H9 (cell line): ENCODE data around the gene PEA15. TPM values are rescaled to one million over a fixed set of nuclear protein-coding genes. Genes with fewer than 3 reads are reported as not detected.

Source experiments
- DNase-seq: peaks from one replicate; pipeline ENCODE4 v3.0.0-alpha.2; 2017
- H2AFZ ChIP-seq: one replicate; pipeline ENCODE4 v1.6.1; 2013; ENCODE audit warnings: mild to moderate bottlenecking, low read length, control low read depth, moderate library complexity
- H2AK5ac ChIP-seq: 2 replicates; pipeline ENCODE4 v1.6.1; 2013; ENCODE audit warnings: low read length, control low read depth, mixed read lengths; ENCODE audit not compliant: insufficient read length
- H2BK120ac ChIP-seq: one replicate; pipeline ENCODE4 v1.6.1; 2013; ENCODE audit warnings: low read depth, mild to moderate bottlenecking, low read length, control low read depth, inconsistent platforms; ENCODE audit not compliant: poor library complexity, severe bottlenecking
- H2BK12ac ChIP-seq: 2 replicates; pipeline ENCODE4 v1.6.1; 2013; ENCODE audit warnings: low read length, control low read depth, mixed read lengths, low read depth; ENCODE audit not compliant: insufficient read length
- H2BK15ac ChIP-seq: 2 replicates; pipeline ENCODE4 v1.6.1; 2013; ENCODE audit warnings: low read depth, low read length, control low read depth
- H2BK20ac ChIP-seq: one replicate; pipeline ENCODE4 v1.6.1; 2013; ENCODE audit warnings: low read depth, mild to moderate bottlenecking, low read length, control low read depth, inconsistent platforms; ENCODE audit not compliant: poor library complexity, severe bottlenecking
- H2BK5ac ChIP-seq: 2 replicates; pipeline ENCODE4 v1.6.1; 2013; ENCODE audit warnings: low read length, control low read depth, mixed read lengths; ENCODE audit not compliant: insufficient read length
- H3K14ac ChIP-seq: 2 replicates; pipeline ENCODE4 v1.6.1; 2013; ENCODE audit warnings: low read length, control low read depth; ENCODE audit not compliant: insufficient read depth
- H3K18ac ChIP-seq: 2 replicates; pipeline ENCODE4 v1.6.1; 2013; ENCODE audit warnings: low read depth, mild to moderate bottlenecking, mixed read lengths, low read length, control low read depth; ENCODE audit not compliant: insufficient read length
- H3K23ac ChIP-seq: 2 replicates; pipeline ENCODE4 v1.6.1; 2013; ENCODE audit warnings: low read length, control low read depth, mixed read lengths, low read depth; ENCODE audit not compliant: insufficient read length
- H3K23me2 ChIP-seq: 2 replicates; pipeline ENCODE4 v1.6.1; 2013; ENCODE audit warnings: low read depth, mild to moderate bottlenecking, mixed read lengths, low read length, control low read depth; ENCODE audit not compliant: insufficient read length, poor library complexity, severe bottlenecking
- H3K27ac ChIP-seq: 2 replicates; pipeline ENCODE4 v1.5.1; 2013; ENCODE audit warnings: low read length, control low read depth, mixed read lengths, low read depth; ENCODE audit not compliant: insufficient read length
- H3K27me3 ChIP-seq: 2 replicates; pipeline ENCODE4 v1.6.1; 2013; ENCODE audit warnings: low read length, control low read depth, inconsistent platforms; ENCODE audit not compliant: insufficient read depth
- H3K4ac ChIP-seq: 2 replicates; pipeline ENCODE4 v1.6.1; 2013; ENCODE audit warnings: low read depth, mild to moderate bottlenecking, control low read depth, inconsistent platforms, low read length, moderate library complexity
- H3K4me1 ChIP-seq: 2 replicates; pipeline ENCODE4 v1.6.1; 2013; ENCODE audit warnings: low read length, control low read depth, inconsistent platforms; ENCODE audit not compliant: insufficient read depth
- H3K4me2 ChIP-seq: 2 replicates; pipeline ENCODE4 v1.6.1; 2013; ENCODE audit warnings: low read length, control low read depth, mixed read lengths; ENCODE audit not compliant: insufficient read length, insufficient read depth
- H3K56ac ChIP-seq: 2 replicates; pipeline ENCODE4 v1.6.1; 2013; ENCODE audit warnings: low read depth, mild to moderate bottlenecking, mixed read lengths, low read length, control low read depth; ENCODE audit not compliant: insufficient read length
- H3K79me1 ChIP-seq: 2 replicates; pipeline ENCODE4 v1.6.1; 2013; ENCODE audit warnings: low read depth, mild to moderate bottlenecking, moderate library complexity, low read length, control low read depth, inconsistent platforms; ENCODE audit not compliant: insufficient read depth, poor library complexity, severe bottlenecking
- H3K79me2 ChIP-seq: 2 replicates; pipeline ENCODE4 v1.6.1; 2013; ENCODE audit warnings: low read length, control low read depth, inconsistent platforms; ENCODE audit not compliant: insufficient read depth
- H3K9ac ChIP-seq: 2 replicates; pipeline ENCODE4 v1.6.1; 2013; ENCODE audit warnings: low read length, control low read depth, mixed read lengths; ENCODE audit not compliant: insufficient read length; ENCODE audit errors: extremely low read depth
- H3K9me3 ChIP-seq: one replicate; pipeline ENCODE4 v1.6.1; 2013; ENCODE audit warnings: low read depth, low read length, inconsistent platforms; ENCODE audit not compliant: control insufficient read depth
- H3T11ph ChIP-seq: one replicate; pipeline ENCODE4 v1.6.1; 2013; ENCODE audit warnings: mild to moderate bottlenecking, low read length, control low read depth, inconsistent platforms
- H4K20me1 ChIP-seq: one replicate; pipeline ENCODE4 v1.6.1; 2013; ENCODE audit not compliant: control insufficient read depth, insufficient read length, insufficient read depth
- H4K5ac ChIP-seq: 2 replicates; pipeline ENCODE4 v1.6.1; 2013; ENCODE audit warnings: low read depth, mild to moderate bottlenecking, mixed read lengths, low read length, control low read depth; ENCODE audit not compliant: insufficient read length
- H4K8ac ChIP-seq: replicated peaks from 2 replicates; pipeline ENCODE4 v1.6.1; 2013; ENCODE audit warnings: low read length, control low read depth, mixed read lengths, low read depth; ENCODE audit not compliant: insufficient read length
- H4K91ac ChIP-seq: 2 replicates; pipeline ENCODE4 v1.6.1; 2013; ENCODE audit warnings: low read depth, mild to moderate bottlenecking, moderate library complexity, mixed read lengths, low read length, control low read depth; ENCODE audit not compliant: insufficient read length
- H3K27ac Mint-ChIP-seq, 3 experiments: 2 replicates in 2 of 3; 3 replicates in 1 of 3; pipeline ENCODE4 v1.8.0; 2020 to 2021; ENCODE audit warnings: mixed read lengths in 3 of 3, mild to moderate bottlenecking in 1 of 3, moderate library complexity in 1 of 3
- H3K27me3 Mint-ChIP-seq: 2 replicates; pipeline ENCODE4 v1.8.0; 2021; ENCODE audit warnings: low read depth, mild to moderate bottlenecking, moderate library complexity, mixed read lengths
- H3K36me3 Mint-ChIP-seq, 3 experiments: 2 replicates in 2 of 3; 3 replicates in 1 of 3; pipeline ENCODE4 v1.8.0; 2020 to 2021; ENCODE audit warnings: low read depth in 3 of 3, mixed read lengths in 3 of 3; ENCODE audit not compliant: insufficient read depth in 1 of 3
- H3K4me1 Mint-ChIP-seq, 2 experiments: 2 replicates each; pipeline ENCODE4 v1.8.0; 2020; ENCODE audit warnings: mixed read lengths in 2 of 2
- H3K4me3 Mint-ChIP-seq, 2 experiments: 2 replicates in 1 of 2; 3 replicates in 1 of 2; pipeline ENCODE4 v1.8.0; 2020 to 2021; ENCODE audit warnings: mild to moderate bottlenecking in 2 of 2, mixed read lengths in 2 of 2, moderate library complexity in 1 of 2
- H3K9me3 Mint-ChIP-seq, 2 experiments: 2 replicates in 1 of 2; 3 replicates in 1 of 2; pipeline ENCODE4 v1.8.0; 2020; ENCODE audit warnings: mild to moderate bottlenecking in 2 of 2, mixed read lengths in 2 of 2, moderate library complexity in 1 of 2
- CTCF ChIP-seq: fragments of 200-600 bp; sonication (generic); conservative IDR thresholded peaks from 3 replicates; pipeline ENCODE4 v1.8.0; 2021; ENCODE audit warnings: antibody characterized with exemption, mild to moderate bottlenecking
- WGBS: extraction: QIAGEN DNeasy Blood & Tissue Kit; methylation state at CpG from one replicate; pipeline ENCODE4 v1.1.7; 2013; ENCODE audit warnings: missing lambda C conversion rate, low lambda C conversion rate, mixed read lengths; ENCODE audit not compliant: insufficient read length; ENCODE audit errors: extremely low coverage; 5-methylcytosine and 5-hydroxymethylcytosine counted together
- total RNA-seq: library from RNA; stranded (reverse); gene quantifications from 2 replicates; pipeline ENCODE4 v1.2.1, GENCODE V29; 2021

The PEA15 gene
- total RNA-seq, 1 experiment from 2014 or later = 82.1 TPM

GRCh38 chr1:160227034-160227433 is 21.9 kb downstream of the PEA15 start:
- H4K91ac ChIP-seq = no peak overlapping the region
- H3K14ac ChIP-seq = no peak overlapping the region
- no peaks in the 10 kb centered on the region for H3K23me2 ChIP-seq
- no peak overlapping the region for H3K4me2 ChIP-seq
- no peak overlapping the region for H2AFZ ChIP-seq
- no peaks in the 10 kb centered on the region for H3K27me3 Mint-ChIP-seq
- no peak overlapping the region for H2AK5ac ChIP-seq
- peaks cover 26 to 69% (median 38%) of the 10 kb centered on the region in 3 experiments; a peak in 6 of 7 replicates for H3K36me3 Mint-ChIP-seq
- no peak overlapping the region for H2BK15ac ChIP-seq
- no peak overlapping the region for H3K4ac ChIP-seq
- H4K8ac ChIP-seq = no peak overlapping the region
- no CpG with 5 or more reads among the region's 4 CpGs for WGBS
- no peak overlapping the region for H3K27ac Mint-ChIP-seq
- DNase-seq = no peak
- no peak overlapping the region for H3K4me3 Mint-ChIP-seq
- H2BK20ac ChIP-seq = no peak overlapping the region
- no peaks in the 10 kb centered on the region for H3K4me1 ChIP-seq
- H3K79me1 ChIP-seq = no peaks in the 10 kb centered on the region
- H3K23ac ChIP-seq = no peak overlapping the region
- H3K18ac ChIP-seq = no peak overlapping the region
- H3K56ac ChIP-seq = no peak overlapping the region
- no peaks in the 10 kb centered on the region for H4K20me1 ChIP-seq
- H3K4me1 Mint-ChIP-seq = no peaks in the 10 kb centered on the region
- H2BK12ac ChIP-seq = no peak overlapping the region
- no peaks in the 10 kb centered on the region for H3K27me3 ChIP-seq
- no peak overlapping the region for H4K5ac ChIP-seq
- H2BK5ac ChIP-seq = no peak overlapping the region
- H3K79me2 ChIP-seq = no peaks in the 10 kb centered on the region
- no peaks in the 10 kb centered on the region for H3K9me3 Mint-ChIP-seq
- H3K27ac ChIP-seq = no peak overlapping the region
- no peak overlapping the region for H2BK120ac ChIP-seq
- TF ChIP-seq CTCF = no peak
- no peak overlapping the region for H3T11ph ChIP-seq
- no peaks in the 10 kb centered on the region for H3K9me3 ChIP-seq
- H3K9ac ChIP-seq = no peak overlapping the region
